Spleen (tissue), 7 donors: ENCODE results near the gene FGR.

Experiments used
- POLR2A ChIP-seq, 3 donors: fragments of 450-650 bp; IDR thresholded peaks; one replicate each; pipeline ENCODE4 v1.5.1; 2017; ENCODE audit warnings: antibody characterized with exemption in 3 of 3, mild to moderate bottlenecking in 1 of 3
- POLR2AphosphoS5 ChIP-seq, 3 donors: sonication (generic); formaldehyde crosslinking; IDR thresholded peaks; one replicate each; pipeline ENCODE4 v1.5.1; 2017; ENCODE audit warnings: antibody characterized with exemption in 3 of 3
- TF ChIP-seq, protein P1 (sequence below), 11 experiments: fragments of 200-600 bp in 7 of 11; fragments of 450-650 bp in 4 of 11; sonication (generic) in 4 of 11; IDR thresholded peaks in 8 of 11; conservative IDR thresholded peaks in 3 of 11; 1 replicate in 7 of 11; 2 replicates in 4 of 11; pipeline versions ENCODE4 v1.4.0 to v1.8.0; 2016 to 2021; ENCODE audit warnings: antibody characterized with exemption in 11 of 11, inconsistent platforms in 4 of 11, mild to moderate bottlenecking in 1 of 11
- donor health status: DM: no; HTN: no; CAD: no; lungs with moderate emphysema.
- donor health status: DM: no; HTN: no; CAD: no.
- donor health status: DM: no; HTN: no; CAD: no.

DNA sequence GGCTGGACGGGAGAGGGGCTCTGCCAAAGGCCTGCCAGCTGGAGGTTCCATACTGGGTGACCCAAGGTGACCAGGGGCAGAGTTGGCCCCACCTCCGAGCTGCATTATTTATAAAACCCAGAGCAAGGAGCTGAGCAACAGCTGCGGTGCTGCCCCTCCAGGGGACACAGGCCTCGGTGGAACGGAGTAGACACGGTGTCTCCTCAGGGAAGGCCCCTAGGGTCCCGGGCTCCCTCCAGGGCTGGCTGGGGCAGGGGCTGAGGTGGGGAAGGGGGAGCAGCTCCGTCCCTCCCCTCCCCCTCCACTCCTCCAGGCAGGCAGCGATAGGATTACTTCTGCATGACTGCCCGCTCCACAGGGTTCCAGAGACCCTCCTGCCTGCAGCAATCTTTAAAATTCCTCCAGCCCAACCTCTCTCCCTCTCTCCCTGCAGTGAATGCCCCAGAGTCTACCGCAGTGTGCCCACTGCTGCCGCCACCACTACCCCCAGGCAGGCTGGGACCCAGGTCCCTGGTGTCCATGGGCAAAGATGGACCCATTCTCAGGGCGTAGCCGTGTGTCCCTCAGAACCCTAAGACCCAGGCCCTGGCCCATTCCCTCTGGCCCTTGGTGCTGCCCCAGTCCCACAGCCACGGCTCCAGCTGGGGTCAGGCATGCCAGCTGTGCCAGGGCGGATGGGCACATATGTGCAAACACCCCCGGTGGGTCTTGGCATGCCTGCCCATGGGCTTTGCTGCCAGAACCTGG is 41.9 kb downstream of the FGR start:
- TF ChIP-seq POLR2A (IDR thresholded peaks at IDR 0.05) (no peak), POLR2AphosphoS5 (IDR thresholded peaks at IDR 0.05) (peak in 1 of 3 donors; percentile 46)
- TF ChIP-seq, protein P1, sequence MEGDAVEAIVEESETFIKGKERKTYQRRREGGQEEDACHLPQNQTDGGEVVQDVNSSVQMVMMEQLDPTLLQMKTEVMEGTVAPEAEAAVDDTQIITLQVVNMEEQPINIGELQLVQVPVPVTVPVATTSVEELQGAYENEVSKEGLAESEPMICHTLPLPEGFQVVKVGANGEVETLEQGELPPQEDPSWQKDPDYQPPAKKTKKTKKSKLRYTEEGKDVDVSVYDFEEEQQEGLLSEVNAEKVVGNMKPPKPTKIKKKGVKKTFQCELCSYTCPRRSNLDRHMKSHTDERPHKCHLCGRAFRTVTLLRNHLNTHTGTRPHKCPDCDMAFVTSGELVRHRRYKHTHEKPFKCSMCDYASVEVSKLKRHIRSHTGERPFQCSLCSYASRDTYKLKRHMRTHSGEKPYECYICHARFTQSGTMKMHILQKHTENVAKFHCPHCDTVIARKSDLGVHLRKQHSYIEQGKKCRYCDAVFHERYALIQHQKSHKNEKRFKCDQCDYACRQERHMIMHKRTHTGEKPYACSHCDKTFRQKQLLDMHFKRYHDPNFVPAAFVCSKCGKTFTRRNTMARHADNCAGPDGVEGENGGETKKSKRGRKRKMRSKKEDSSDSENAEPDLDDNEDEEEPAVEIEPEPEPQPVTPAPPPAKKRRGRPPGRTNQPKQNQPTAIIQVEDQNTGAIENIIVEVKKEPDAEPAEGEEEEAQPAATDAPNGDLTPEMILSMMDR (IDR thresholded peaks at IDR 0.05 in 8 of 11, conservative IDR thresholded peaks at IDR 0.05 in 3 of 11), result no peak
